Panc1 (cell line): ENCODE data around the gene APAF1. TPM values are rescaled to one million over a fixed set of nuclear protein-coding genes. Genes with fewer than 3 reads are reported as not detected.

ENCODE experiments used
- ATAC-seq: fragments of 200-7000 bp; cut with Tn5 transposase; 2 replicates; pipeline ENCODE4 v1.9.1; 2020; ENCODE audit warnings: mild to moderate bottlenecking, moderate library complexity
- BruUV-seq: library from RNA; stranded (reverse); fragments of 400-500 nt; replicated peaks from 2 replicates; lab custom pipeline; 2021; lab: Mats Ljungman, UMichigan
- CTCF ChIA-PET: fragments of 300-600 bp; sonication (Branson Sonifier 250); formaldehyde crosslinking; loops from one replicate; lab custom pipeline; 2022; ENCODE audit warnings: antibody characterized with exemption; lab: Charles Lee
- POLR2A ChIA-PET: fragments of 300-600 bp; sonication (Branson Sonifier 250); formaldehyde crosslinking; loops from one replicate; lab custom pipeline; 2022; ENCODE audit warnings: antibody characterized with exemption; lab: Charles Lee
- DNase-seq: peaks from one replicate; pipeline ENCODE4 v3.0.0-alpha.2; 2010; ENCODE audit warnings: low read depth, low spot score
- H3K27ac ChIP-seq: 2 replicates; pipeline ENCODE4 v1.5.1; 2011; ENCODE audit warnings: mild to moderate bottlenecking, low read length, inconsistent platforms
- H3K27me3 ChIP-seq: fragments of 200-500 bp; sonication (Bioruptor generic); 2 replicates; pipeline ENCODE4 v1.6.0; 2014; ENCODE audit warnings: low read length, inconsistent platforms; ENCODE audit not compliant: control insufficient read depth, insufficient read depth
- H3K36me3 ChIP-seq: fragments of 200-500 bp; sonication (Bioruptor generic); 2 replicates; pipeline ENCODE4 v1.5.1; 2014; ENCODE audit warnings: inconsistent platforms, mild to moderate bottlenecking, low read length, moderate library complexity; ENCODE audit not compliant: control insufficient read depth, insufficient read depth
- H3K4me1 ChIP-seq: 2 replicates; pipeline ENCODE4 v1.5.1; 2011; ENCODE audit warnings: inconsistent platforms, mild to moderate bottlenecking, low read length, moderate library complexity; ENCODE audit not compliant: control insufficient read depth, insufficient read depth
- H3K4me3 ChIP-seq, 2 experiments: 2 replicates each; pipeline ENCODE4 v1.5.1; 2011 to 2012; ENCODE audit warnings: low read depth in 2 of 2, low read length in 2 of 2, mild to moderate bottlenecking in 2 of 2, inconsistent platforms in 1 of 2, moderate library complexity in 1 of 2
- H3K9me3 ChIP-seq: fragments of 200-500 bp; sonication (Bioruptor generic); 2 replicates; pipeline ENCODE4 v1.5.1; 2014; ENCODE audit warnings: low read depth, mild to moderate bottlenecking, inconsistent platforms, low read length, moderate library complexity; ENCODE audit not compliant: control insufficient read depth, insufficient read depth
- POLR2AphosphoS5 ChIP-seq: IDR thresholded peaks from 2 replicates; pipeline ENCODE4 v1.6.1; 2012; ENCODE audit warnings: mild to moderate bottlenecking, low read depth, low read length, moderate library complexity
- REST ChIP-seq, 2 experiments: IDR thresholded peaks; 2 replicates each; pipeline ENCODE4 v1.6.1; 2011 to 2012; ENCODE audit warnings: low read depth in 2 of 2, control low read depth in 1 of 2, low read length in 1 of 2, mild to moderate bottlenecking in 1 of 2, moderate library complexity in 1 of 2; ENCODE audit not compliant: insufficient read depth in 1 of 2
- SIN3A ChIP-seq: IDR thresholded peaks from 2 replicates; pipeline ENCODE4 v1.6.1; 2012; ENCODE audit warnings: low read depth, mild to moderate bottlenecking, low read length, moderate library complexity, borderline replicate concordance; ENCODE audit not compliant: insufficient read depth
- TCF7L2 ChIP-seq: IDR thresholded peaks from 2 replicates; pipeline ENCODE4 v1.6.1; 2011; ENCODE audit warnings: mild to moderate bottlenecking, low read depth, low read length, inconsistent platforms
- in situ Hi-C: cut with HindIII; loops from 2 replicates; pipeline ENCODE4 v1.10.0; 2016; ENCODE audit warnings: low sequenced_read_pairs, low pct_unique_long_range_greater_than_20kb
- intact Hi-C: fragments of 100-400 bp; cut with micrococcal nuclease; formaldehyde crosslinking; loops from one replicate; pipeline ENCODE4 v1.10.0; 2022; ENCODE audit not compliant: unreplicated experiment
- total RNA-seq: library from RNA; stranded (reverse); gene quantifications from one replicate; pipeline ENCODE4 v1.2.1, GENCODE V29; 2021; ENCODE audit not compliant: unreplicated experiment
- TF ChIP-seq, protein P1 (sequence below): fragments of 450-650 bp; IDR thresholded peaks from 2 replicates; pipeline ENCODE4 v1.5.1; 2017; ENCODE audit warnings: mild to moderate bottlenecking

Gene APAF1
- total RNA-seq, 1 experiment from 2014 or later: 15.6 TPM

- Histone ChIP-seq H3K27me3 (no peaks in the 10 kb centered on the region), H3K27ac (no peak overlapping the region), H3K36me3 (no peaks in the 10 kb centered on the region), H3K4me1 (no peaks in the 10 kb centered on the region), H3K4me3 (no peak overlapping the region), H3K9me3 (no peaks in the 10 kb centered on the region)
- ChIA-PET POLR2A (interaction anchor here (0.6 kb wide), 1 partner anchor 63 kb away, joined by 10 read pairs; no protein-coding TSS in a partner anchor), CTCF (no interaction called here)
- TF ChIP-seq, protein P1, sequence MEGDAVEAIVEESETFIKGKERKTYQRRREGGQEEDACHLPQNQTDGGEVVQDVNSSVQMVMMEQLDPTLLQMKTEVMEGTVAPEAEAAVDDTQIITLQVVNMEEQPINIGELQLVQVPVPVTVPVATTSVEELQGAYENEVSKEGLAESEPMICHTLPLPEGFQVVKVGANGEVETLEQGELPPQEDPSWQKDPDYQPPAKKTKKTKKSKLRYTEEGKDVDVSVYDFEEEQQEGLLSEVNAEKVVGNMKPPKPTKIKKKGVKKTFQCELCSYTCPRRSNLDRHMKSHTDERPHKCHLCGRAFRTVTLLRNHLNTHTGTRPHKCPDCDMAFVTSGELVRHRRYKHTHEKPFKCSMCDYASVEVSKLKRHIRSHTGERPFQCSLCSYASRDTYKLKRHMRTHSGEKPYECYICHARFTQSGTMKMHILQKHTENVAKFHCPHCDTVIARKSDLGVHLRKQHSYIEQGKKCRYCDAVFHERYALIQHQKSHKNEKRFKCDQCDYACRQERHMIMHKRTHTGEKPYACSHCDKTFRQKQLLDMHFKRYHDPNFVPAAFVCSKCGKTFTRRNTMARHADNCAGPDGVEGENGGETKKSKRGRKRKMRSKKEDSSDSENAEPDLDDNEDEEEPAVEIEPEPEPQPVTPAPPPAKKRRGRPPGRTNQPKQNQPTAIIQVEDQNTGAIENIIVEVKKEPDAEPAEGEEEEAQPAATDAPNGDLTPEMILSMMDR: no peak
- ATAC-seq (no peak), DNase-seq (no peak)
- in situ Hi-C loops: no loop called here
- intact Hi-C loops: no loop called here
- no TSS peak for BruUV-seq
These were observed 96.6 kb downstream of the APAF1 start for GRCh38 chr12:98741556-98742265.

- BruUV-seq: no TSS peak
- DNase-seq: no peak
- H3K27me3 ChIP-seq: no peaks in the 10 kb centered on the region
- H3K9me3 ChIP-seq: no peaks in the 10 kb centered on the region
- TF ChIP-seq REST (IDR thresholded peaks at IDR 0.05; ENCODE audit: insufficient read depth in 1 of 2, low read depth in 2 of 2, low read length in 1 of 2) (no peak), TCF7L2 (no peak), SIN3A (no peak), POLR2AphosphoS5 (no peak)
- TF ChIP-seq, protein P1: peak; percentile 82
- H3K36me3 ChIP-seq: no peaks in the 10 kb centered on the region
- in situ Hi-C loops (no loop called here), intact Hi-C loops (no loop called here)
- H3K4me1 ChIP-seq: no peaks in the 10 kb centered on the region
- ChIA-PET POLR2A (interaction anchor here (0.5 kb wide), 1 partner anchor 8 kb away, joined by 3 read pairs; no protein-coding TSS in a partner anchor), CTCF (no interaction called here)
- H3K4me3 ChIP-seq: no peak overlapping the region
- H3K27ac ChIP-seq: no peak overlapping the region
- ATAC-seq: peak; percentile 74; the same call in 1 of the 2 replicates
These were observed 98.4 kb downstream of the APAF1 start for GRCh38 chr12:98743362-98743953.
